ENCODE results near the gene LRBA.

LRBA gene

GRCh38 chr4:150648123-150648522 is 367.0 kb downstream of the LRBA start:
- no peak for DNase-seq

GRCh38 chr4:150647008-150647407 is 368.1 kb downstream of the LRBA start:
- no peak for DNase-seq

- no peak for DNase-seq
Observed at GRCh38 chr4:150641612-150642011, 373.5 kb downstream of the LRBA start.

- DNase-seq, result no peak
Observed at GRCh38 chr4:150632639-150633038, 382.4 kb downstream of the LRBA start.

- DNase-seq, result no peak
Observed at GRCh38 chr4:150628073-150628472, 387.0 kb downstream of the LRBA start.

- no peak for DNase-seq
Observed at GRCh38 chr4:150625033-150625432, 390.1 kb downstream of the LRBA start.

GRCh38 chr4:150624055-150624454 is 391.0 kb downstream of the LRBA start:
- DNase-seq, result no peak

- DNase-seq, result no peak
Observed at GRCh38 chr4:150619042-150619441, 396.0 kb downstream of the LRBA start.

GRCh38 chr4:150609131-150609530 is 406.0 kb downstream of the LRBA start:
- no peak for DNase-seq

GRCh38 chr4:150600812-150601445 is 414.2 kb downstream of the LRBA start:
- no peak for DNase-seq

GRCh38 chr4:150599547-150599946 is 415.5 kb downstream of the LRBA start:
- no peak for DNase-seq

GRCh38 chr4:150598909-150599308 is 416.2 kb downstream of the LRBA start:
- no peak for DNase-seq

- no peak for DNase-seq
Observed at GRCh38 chr4:150593996-150594395, 421.1 kb downstream of the LRBA start.

- no peak for DNase-seq
Observed at GRCh38 chr4:150591904-150592303, 423.2 kb downstream of the LRBA start.

- no peak for DNase-seq
Observed at GRCh38 chr4:150591406-150591805, 423.7 kb downstream of the LRBA start.

- no peak for DNase-seq
Observed at GRCh38 chr4:150590631-150591030, 424.5 kb downstream of the LRBA start.

- DNase-seq, result no peak
Observed at GRCh38 chr4:150589157-150589556, 425.9 kb downstream of the LRBA start.

GRCh38 chr4:150588316-150588715 is 426.8 kb downstream of the LRBA start:
- no peak for DNase-seq

- no peak for DNase-seq
Observed at GRCh38 chr4:150586162-150586810, 428.8 kb downstream of the LRBA start.

- no peak for DNase-seq
Observed at GRCh38 chr4:150585611-150586010, 429.5 kb downstream of the LRBA start.

- DNase-seq, result no peak
Observed at GRCh38 chr4:150584111-150584915, 430.8 kb downstream of the LRBA start.

- no peak for DNase-seq
Observed at GRCh38 chr4:150583287-150584110, 431.6 kb downstream of the LRBA start.

GRCh38 chr4:150582873-150583286 is 432.2 kb downstream of the LRBA start:
- DNase-seq, result no peak

Data from activated CD4-positive, alpha-beta T cell treated with anti-CD3 and anti-CD28 coated beads for 4 hours (primary cell).